Measurements from ENCODE around the gene KLK6.
A peak's percentile ranks its signal among the peaks of the same experiment; 100 is the strongest.

KLK6 gene

GRCh38 chr19:50947123-50947522 is 22.3 kb downstream of the KLK6 start:
- no peak for DNase-seq

GRCh38 chr19:50944795-50945194 is 24.6 kb downstream of the KLK6 start:
- DNase-seq = no peak

GRCh38 chr19:50943074-50943828 is 26.1 kb downstream of the KLK6 start:
- DNase-seq = no peak

GRCh38 chr19:50939596-50939995 is 29.8 kb downstream of the KLK6 start:
- DNase-seq = no peak

GRCh38 chr19:50933640-50934039 is 35.8 kb downstream of the KLK6 start:
- DNase-seq = no peak

- DNase-seq = no peak
Measured at GRCh38 chr19:50932690-50933083, 36.7 kb downstream of the KLK6 start.

GRCh38 chr19:50932018-50932689 is 37.2 kb downstream of the KLK6 start:
- no peak for DNase-seq

- no peak for DNase-seq
Measured at GRCh38 chr19:50931023-50931422, 38.4 kb downstream of the KLK6 start.

- DNase-seq = no peak
Measured at GRCh38 chr19:50928831-50929230, 40.6 kb downstream of the KLK6 start.

GRCh38 chr19:50926144-50926543 is 43.2 kb downstream of the KLK6 start:
- no peak for DNase-seq

GRCh38 chr19:50925734-50926133 is 43.7 kb downstream of the KLK6 start:
- no peak for DNase-seq

- no peak for DNase-seq
Measured at GRCh38 chr19:50924586-50924985, 44.8 kb downstream of the KLK6 start.

- DNase-seq = peak; percentile 83
Measured at GRCh38 chr19:50922317-50922853, 47.0 kb downstream of the KLK6 start.

GRCh38 chr19:50921426-50922316 is 47.7 kb downstream of the KLK6 start:
- DNase-seq = no peak

- no peak for DNase-seq
Measured at GRCh38 chr19:50916069-50916468, 53.3 kb downstream of the KLK6 start.

- DNase-seq = no peak
Measured at GRCh38 chr19:50912727-50913716, 56.4 kb downstream of the KLK6 start.

- DNase-seq = no peak
Measured at GRCh38 chr19:50912102-50912599, 57.2 kb downstream of the KLK6 start.

- DNase-seq = no peak
Measured at GRCh38 chr19:50911206-50912101, 57.9 kb downstream of the KLK6 start, which contains the start of gene KLK4. Gene KLK4 (minus strand): TSS chr19:50911395. CDS start chr19:50910738, 657 bp downstream.

- no peak for DNase-seq
Measured at GRCh38 chr19:50910722-50911121, 58.7 kb downstream of the KLK6 start.

GRCh38 chr19:50909240-50910070 is 59.9 kb downstream of the KLK6 start:
- DNase-seq = peak; percentile 23
